ENCODE measurements around the gene AP1M1.
A peak's percentile ranks its signal among the peaks of the same experiment; 100 is the strongest.

The AP1M1 gene

DNA sequence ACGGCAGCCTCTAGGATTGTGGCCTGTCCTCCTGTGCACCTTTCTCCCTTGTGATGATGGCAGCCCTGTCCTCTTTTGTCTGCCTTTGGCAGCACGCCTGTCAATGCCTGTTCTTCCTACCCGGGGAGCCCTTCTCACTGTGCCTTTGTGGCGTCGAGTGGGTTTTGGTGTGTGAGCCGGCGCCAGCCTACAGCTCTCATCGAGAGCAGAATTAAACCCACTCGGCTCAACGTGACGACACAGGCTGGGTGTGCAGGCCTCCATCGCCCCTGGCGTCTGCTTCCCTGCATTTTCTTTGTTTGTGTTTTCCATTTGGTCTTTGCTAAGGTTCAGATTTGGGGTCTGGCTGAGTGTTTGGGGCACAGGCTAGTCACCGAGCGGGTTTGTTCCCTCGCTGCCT is 34.4 kb downstream of the AP1M1 start:
- DNase-seq (ENCODE audit: low spot score) = no peak

- no peak for DNase-seq (ENCODE audit: low spot score)
Measured at GRCh38 chr19:16232568-16232967, 34.9 kb downstream of the AP1M1 start.

GRCh38 chr19:16233081-16233776 is 35.5 kb downstream of the AP1M1 start:
- DNase-seq (ENCODE audit: low spot score) = no peak

DNA sequence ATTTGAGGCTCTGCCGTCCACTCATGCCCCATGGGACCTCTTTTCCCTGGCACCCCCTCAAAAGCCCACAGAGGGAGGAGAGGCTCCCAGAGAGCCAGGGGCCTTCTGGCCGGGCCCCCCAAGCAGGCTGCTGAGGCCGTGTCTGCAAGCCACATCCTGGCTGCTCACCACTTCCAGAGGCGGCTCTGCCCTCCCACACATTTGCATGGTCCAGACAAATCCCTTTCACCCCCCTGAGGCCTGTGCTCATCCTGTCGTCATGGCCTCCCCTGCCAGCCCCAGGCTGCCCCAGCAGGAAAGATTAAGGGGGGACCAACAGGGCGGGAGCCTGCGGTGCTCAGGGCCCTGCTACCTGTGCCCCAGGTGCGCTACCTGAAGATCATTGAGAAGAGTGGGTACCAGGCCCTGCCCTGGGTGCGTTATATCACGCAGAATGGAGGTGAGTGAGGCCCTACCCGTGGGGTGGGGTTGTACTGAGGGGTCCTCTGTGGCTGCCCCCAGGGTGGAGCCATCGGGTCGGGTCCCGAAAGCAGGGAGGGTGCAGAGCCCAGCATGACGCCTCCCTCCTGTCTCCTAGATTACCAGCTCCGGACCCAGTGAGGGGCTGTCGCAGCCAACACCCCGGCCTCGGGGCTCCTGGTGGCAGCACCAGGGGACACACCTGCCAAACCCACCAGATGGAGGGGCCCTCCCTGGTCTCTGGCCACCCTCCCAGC is 36.3 kb downstream of the AP1M1 start:
- no peak for DNase-seq (ENCODE audit: low spot score)

DNA sequence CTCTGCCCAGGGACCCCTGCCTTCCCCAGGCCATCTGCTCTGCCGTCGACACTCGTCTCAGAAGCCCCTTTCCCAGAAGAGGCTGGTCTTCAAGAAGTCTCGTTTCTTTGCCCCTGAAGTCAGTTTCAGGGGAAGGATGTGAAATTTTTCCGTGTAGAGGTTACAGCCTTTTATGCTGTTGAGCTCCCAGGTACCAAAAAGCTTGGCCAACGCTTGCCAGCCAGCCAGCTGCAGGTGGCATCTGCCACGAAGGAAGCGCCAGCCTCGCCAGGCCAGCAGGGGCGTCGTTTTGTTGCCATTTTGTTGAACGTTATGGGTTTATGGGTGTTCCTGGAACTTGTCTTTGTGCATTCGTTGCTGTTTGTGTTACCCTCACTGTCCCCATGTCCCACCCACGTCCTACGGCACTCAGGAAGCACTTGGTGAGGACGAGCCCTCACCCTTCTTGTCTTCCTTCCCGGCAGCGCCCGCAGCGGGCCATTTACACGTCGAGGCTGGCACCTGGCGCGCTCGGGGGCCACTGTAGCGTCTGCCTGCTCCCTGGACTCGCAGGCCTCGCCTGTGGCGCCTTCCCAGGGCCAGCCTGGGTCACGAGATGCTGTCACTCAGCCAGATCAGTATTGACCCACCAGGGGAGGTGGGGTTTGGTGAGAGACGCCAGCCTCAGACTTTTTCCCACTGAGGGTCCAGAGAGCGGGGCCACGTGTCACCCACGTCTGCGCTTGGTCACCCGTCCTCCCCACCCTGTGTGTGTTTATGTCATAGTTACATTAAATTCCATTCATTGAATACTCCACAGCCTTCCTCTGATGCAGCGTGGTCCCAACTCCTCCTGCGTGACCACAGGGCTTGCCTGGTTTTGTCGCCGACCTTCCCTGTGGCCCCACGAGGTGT is 37.1 kb downstream of the AP1M1 start:
- DNase-seq (ENCODE audit: low spot score) = no peak

DNA sequence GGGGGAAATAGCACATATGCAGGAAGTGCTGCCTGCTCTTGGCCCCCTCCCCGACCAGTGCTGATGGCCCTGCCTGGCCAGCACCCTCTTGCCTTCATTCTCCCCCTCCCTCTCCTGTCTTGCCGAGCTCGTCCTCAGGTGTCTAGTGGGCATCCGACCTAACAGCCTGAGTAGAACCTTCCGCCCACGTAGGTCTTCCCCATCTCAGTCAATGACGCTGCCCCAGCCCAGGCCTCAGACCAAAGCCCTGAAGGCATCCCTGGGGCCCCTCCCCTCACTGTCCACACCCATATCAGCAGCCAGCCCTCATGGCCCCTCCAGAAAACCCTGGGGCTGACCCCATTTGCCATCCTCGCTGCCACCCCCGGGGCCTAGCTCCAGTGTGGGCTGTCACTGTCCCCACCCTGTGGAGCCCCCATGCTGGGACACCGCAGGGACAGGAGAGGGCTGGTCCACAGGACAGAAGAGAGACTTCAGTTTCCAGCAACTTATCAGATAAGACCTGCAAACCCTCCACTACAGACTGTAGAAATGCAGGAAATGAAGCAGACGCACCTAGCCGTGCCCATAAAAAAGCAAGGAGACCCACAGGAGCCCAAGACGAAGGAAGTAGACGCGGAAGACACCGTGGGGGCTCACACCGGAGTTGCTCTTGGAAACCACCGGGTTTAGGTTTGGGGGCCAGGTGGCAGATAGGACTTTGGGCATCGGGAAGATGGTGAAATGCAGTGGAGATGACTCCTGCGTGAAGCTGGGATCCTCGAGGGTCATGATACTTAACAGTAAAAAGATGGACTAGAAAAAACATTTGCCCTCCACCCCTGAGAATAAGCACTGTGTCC is 38.3 kb downstream of the AP1M1 start:
- no peak for DNase-seq (ENCODE audit: low spot score)

GRCh38 chr19:16244091-16244490 is 46.4 kb downstream of the AP1M1 start:
- no peak for DNase-seq (ENCODE audit: low spot score)

DNA sequence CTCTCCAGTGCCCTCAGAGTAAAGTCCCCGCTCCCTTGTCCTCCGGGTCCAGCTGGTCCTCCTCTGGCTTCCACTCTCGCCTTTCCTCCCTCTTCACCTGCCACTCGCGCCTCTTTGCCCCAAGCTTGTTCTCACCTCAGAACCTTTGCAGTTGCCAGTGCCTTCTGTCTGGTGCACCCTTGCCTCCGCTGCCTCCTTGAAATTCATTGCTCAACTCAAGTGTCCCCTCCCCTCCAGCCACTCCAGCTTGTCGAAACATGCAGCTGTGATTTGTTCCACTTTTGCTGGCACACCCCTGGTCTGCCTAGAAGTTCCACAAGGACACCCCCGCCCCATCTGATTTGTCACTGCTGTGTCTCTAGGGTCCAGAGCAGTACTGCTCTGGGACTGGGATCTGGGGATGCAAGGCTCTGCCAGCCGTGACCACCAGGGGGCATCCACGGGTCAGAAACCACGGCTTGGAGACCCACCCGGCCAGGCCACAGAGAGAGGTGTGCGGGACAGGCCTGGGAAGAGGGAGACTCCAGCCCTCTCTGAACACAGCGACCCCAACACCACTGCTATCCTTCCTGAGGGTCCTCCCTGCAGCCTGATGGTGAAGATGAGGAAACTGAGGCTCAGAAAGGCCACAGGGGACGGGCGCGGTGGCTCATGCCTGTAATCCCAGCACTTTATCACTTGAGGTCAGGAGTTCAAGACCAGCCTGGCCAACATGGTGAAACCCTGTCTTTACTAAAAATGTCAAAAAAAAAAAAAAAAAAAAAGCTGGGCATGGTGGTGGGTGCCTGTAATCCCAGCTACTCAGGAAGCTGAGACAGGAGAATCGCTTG is 49.9 kb downstream of the AP1M1 start:
- DNase-seq (ENCODE audit: low spot score) = peak; percentile 48

GRCh38 chr19:16248380-16249023 is 50.8 kb downstream of the AP1M1 start:
- no peak for DNase-seq (ENCODE audit: low spot score)

DNA sequence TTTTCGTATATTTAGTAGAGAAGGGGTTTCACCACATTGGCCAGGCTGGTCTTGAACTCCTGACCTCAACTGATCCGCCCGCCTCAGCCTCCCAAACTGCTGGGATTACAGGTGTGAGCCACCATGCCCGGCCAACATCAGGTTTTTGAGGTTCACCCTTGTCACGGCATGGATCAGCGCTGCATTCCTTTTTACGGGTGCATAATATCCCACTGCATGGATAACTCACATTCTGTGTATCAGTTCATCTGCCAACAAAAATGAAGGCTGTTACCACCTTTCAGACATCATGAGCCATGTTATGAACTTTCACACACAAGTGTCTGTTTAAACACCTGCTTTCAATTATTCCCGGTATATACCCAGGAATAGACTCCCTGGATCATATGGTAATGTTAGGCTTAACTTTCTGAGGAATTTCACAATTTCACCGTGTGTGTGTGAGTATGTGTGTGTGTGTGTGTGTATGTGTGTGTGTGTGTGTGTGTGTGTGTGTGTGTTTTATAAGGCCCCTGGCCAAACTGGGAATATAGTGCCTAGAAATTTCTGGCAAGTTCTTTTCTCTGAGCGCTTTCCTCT is 52.2 kb downstream of the AP1M1 start:
- no peak for DNase-seq (ENCODE audit: low spot score)

DNA sequence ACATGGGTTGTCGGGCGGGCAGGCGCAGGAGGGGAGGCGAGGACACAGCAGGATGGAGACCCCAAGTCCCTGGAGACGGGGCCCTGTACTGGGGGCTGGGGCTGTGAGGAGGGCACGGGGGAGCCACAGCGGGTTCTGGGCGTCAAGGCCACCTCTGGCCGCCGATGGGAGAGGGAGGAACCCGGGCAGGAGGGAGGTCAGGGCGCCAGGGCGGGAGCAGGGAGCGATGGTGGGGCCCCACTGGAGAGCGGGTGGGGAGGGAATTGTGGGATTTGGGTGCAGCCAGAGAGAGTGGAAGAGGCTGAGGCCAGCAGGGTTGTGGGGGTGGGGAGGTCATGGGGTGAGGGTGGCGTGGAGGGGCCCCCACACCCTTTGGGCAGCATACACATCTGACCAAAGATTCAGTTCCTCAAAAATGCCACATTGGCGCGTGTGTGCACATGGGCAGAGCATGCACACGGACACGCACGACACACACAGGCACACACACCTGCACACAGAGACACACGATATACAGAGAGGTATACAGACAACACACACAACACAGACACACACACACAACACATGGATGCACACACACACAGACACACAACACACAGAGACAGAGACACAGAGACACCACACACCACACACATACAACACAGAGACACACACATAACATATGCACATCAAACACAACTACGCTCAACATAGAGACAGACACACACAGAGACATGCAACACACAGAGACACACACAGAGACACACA is 54.9 kb downstream of the AP1M1 start:
- DNase-seq (ENCODE audit: low spot score) = peak; percentile 46

DNA sequence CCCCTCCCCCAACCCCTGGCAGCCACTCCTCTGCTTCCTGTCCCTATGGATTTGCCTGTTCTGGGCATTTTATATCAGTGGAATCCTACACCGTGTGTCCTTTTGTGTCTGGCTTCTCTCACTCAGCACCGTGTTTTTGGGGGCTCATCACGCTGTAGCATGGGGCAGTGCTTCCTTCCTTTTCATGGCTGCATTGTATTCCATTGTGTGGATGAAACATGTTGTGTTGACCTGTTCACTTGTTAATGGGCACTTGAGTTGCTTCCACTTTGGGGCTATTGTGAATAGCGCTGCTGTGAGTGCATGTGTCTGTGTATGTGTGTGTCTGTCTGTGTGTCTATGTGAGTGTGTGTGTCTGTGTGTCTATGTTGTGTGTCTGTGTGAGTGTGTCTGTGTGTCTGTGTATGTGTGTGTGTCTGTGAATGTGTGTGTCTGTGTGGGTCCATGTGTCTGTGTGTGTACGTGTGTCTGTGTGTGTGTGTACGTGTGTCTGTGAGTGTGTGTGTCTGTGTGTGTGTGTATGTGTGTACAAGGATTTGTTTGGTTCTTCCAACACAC is 57.2 kb downstream of the AP1M1 start:
- no peak for DNase-seq (ENCODE audit: low spot score)

DNA sequence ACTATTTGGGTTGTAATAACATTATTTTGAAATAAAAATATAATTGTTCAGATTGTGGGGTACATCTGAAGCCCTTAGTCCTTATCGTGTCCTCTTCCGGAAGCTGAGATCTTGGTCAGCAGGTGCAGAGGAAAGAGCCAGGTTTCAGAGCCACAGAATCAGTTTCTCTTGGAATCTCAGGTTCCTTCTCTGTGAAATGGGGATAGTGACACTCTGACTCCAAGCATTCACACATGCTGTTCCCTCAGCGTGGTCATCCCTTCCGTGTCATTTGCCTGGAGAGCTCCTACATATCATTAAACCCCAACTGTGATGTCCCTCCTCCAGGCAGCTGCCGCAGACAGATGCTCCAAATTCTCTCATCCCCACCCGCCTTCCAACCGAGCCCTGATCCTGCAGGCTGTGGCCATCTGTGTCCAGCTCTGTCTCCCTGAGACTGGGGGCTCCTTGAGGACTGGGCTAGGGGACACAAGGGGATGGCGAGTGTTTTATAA is 59.8 kb downstream of the AP1M1 start:
- DNase-seq (ENCODE audit: low spot score) = no peak

DNA sequence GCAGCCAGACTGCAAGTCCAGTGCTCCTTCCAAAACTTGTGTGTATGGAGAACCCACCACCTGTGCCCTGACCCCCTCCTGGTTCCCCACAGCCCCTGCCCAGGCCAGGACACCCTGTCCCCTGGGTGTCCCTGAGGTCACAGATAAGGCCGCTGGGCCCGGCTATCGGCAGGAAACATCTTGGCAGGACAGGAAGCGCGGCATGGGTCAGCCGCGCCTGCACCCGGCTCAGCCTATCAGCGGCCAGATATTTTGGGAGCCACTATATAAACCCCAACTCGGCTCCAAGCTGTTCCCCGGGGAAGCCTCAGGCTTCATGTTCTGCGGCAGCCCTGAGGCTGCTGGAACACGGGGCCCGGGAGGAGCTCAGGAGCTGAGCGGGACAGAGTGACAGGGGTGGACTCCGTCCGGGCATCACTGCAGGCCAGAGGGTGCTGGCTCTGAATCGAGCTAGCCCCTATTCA is 60.8 kb downstream of the AP1M1 start:
- DNase-seq (ENCODE audit: low spot score) = peak; percentile 68

GRCh38 chr19:16259385-16260159 is 61.9 kb downstream of the AP1M1 start:
- peak; percentile 42 for DNase-seq (ENCODE audit: low spot score)

DNA sequence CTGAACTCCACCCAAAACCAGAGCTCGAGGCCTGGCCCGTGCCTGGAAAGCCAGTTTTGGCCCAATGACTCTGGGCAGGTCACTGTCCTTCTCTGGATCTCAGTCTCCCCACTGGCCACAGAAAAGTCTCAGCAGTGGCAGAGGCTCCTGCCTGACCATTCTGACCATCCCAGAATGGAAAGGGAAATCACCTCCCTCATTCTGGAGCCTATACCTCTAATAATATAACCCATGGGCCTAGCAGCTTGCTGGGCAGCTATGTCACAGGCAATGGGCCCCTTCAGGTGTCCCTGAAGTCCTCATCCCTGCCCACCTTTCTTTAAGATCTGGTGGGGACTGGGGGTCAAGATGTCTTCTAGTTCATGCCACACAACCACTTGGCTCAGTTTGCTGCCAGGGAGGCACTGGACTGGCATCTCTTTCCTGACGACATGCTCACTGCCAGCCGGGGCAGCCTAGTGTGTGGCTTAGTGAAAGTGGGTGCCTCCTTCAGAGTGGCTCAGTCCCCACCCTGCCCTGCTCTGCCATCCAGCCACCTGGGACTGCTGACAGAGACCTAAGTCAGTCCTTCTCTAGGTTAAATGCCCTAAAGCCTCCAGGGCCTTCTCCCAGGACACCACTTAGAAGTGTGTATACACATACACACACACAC is 62.6 kb downstream of the AP1M1 start:
- no peak for DNase-seq (ENCODE audit: low spot score)

DNA sequence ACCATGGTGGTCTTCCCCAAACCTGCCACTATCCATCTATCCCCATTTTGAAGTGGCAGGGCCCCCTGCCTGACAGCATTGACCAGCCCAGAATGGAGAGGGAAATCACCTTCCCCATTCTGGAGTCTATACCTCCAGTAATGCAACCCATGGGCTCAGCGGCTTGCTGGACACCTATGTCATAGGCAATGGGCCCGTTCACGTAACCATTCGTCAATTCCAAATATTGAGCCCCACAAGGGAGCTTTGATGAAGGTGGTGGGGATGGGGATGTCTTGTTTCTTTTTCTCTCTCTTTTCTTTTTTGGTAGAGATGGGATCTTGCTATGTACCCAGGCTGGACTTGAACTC is 63.1 kb downstream of the AP1M1 start:
- DNase-seq (ENCODE audit: low spot score) = no peak
